ENCODE results near the gene NEURL3. TPM values are rescaled to one million over a fixed set of nuclear protein-coding genes. Genes with fewer than 3 reads are reported as not detected.

Gene NEURL3
- total and polyA plus RNA-seq, 2 donors from 2014 or later, result 3.2 to 11.1 TPM

- H3K36me3 ChIP-seq (ENCODE audit: control insufficient read depth in 2 of 3, insufficient read depth in 3 of 3, low read length in 3 of 3), result no peaks in the 10 kb centered on the region
- intact Hi-C loops (cut with DNase I), result no loop called here
Observed at GRCh38 chr2:96546797-96547196, 41.6 kb upstream of the NEURL3 start.

GRCh38 chr2:96546321-96546720 is 41.2 kb upstream of the NEURL3 start:
- no peaks in the 10 kb centered on the region for H3K9me3 ChIP-seq (ENCODE audit: control insufficient read depth in 2 of 3, insufficient read depth in 1 of 3, low read length in 3 of 3)
- intact Hi-C loops (cut with DNase I), result no loop called here
- H3K4me1 ChIP-seq (ENCODE audit: control insufficient read depth in 2 of 3, insufficient read depth in 2 of 3, low read depth in 1 of 3, low read length in 3 of 3), result no peaks in the 10 kb centered on the region
- H3K4me3 ChIP-seq (ENCODE audit: low read length in 3 of 3), result no peak overlapping the region
- H3K27ac ChIP-seq (ENCODE audit: low read depth in 2 of 2, low read length in 2 of 2), result no peak overlapping the region
- FAIRE-seq (no peak), DNase-seq (no peak)
- no peak overlapping the region for H3K9ac ChIP-seq (ENCODE audit: low read length in 3 of 3)
- no peaks in the 10 kb centered on the region for H3K27me3 ChIP-seq (ENCODE audit: control insufficient read depth, insufficient read depth, low read length)
- H3K36me3 ChIP-seq (ENCODE audit: control insufficient read depth in 2 of 3, insufficient read depth in 3 of 3, low read length in 3 of 3), result no peaks in the 10 kb centered on the region
- no peak for TF ChIP-seq CTCF (IDR thresholded peaks at IDR 0.05; ENCODE audit: borderline replicate concordance, extremely low read depth, insufficient read depth)

More at GRCh38 chr2:96546797-96547196, 41.6 kb upstream of the NEURL3 start:
- Histone ChIP-seq H3K4me1 (ENCODE audit: control insufficient read depth in 2 of 3, insufficient read depth in 2 of 3, low read depth in 1 of 3, low read length in 3 of 3) (no peaks in the 10 kb centered on the region), H3K4me3 (ENCODE audit: low read length in 3 of 3) (no peak overlapping the region), H3K9me3 (ENCODE audit: control insufficient read depth in 2 of 3, insufficient read depth in 1 of 3, low read length in 3 of 3) (no peaks in the 10 kb centered on the region), H3K27ac (ENCODE audit: low read depth in 2 of 2, low read length in 2 of 2) (no peak overlapping the region), H3K27me3 (ENCODE audit: control insufficient read depth, insufficient read depth, low read length) (no peaks in the 10 kb centered on the region), H3K9ac (ENCODE audit: low read length in 3 of 3) (no peak overlapping the region)
- no peak for DNase-seq
- no peak for TF ChIP-seq CTCF (IDR thresholded peaks at IDR 0.05; ENCODE audit: borderline replicate concordance, extremely low read depth, insufficient read depth)
- no peak for FAIRE-seq

GRCh38 chr2:96542357-96542977 is 37.3 kb upstream of the NEURL3 start:
- DNase-seq (no peak), FAIRE-seq (no peak)
- Histone ChIP-seq H3K9me3 (ENCODE audit: control insufficient read depth in 2 of 3, insufficient read depth in 1 of 3, low read length in 3 of 3) (no peaks in the 10 kb centered on the region), H3K27me3 (ENCODE audit: control insufficient read depth, insufficient read depth, low read length) (no peaks in the 10 kb centered on the region), H3K36me3 (ENCODE audit: control insufficient read depth in 2 of 3, insufficient read depth in 3 of 3, low read length in 3 of 3) (no peaks in the 10 kb centered on the region), H3K4me3 (ENCODE audit: low read length in 3 of 3) (no peak overlapping the region), H3K4me1 (ENCODE audit: control insufficient read depth in 2 of 3, insufficient read depth in 2 of 3, low read depth in 1 of 3, low read length in 3 of 3) (peaks cover 0 to 3% (median 0%) of the 10 kb centered on the region in 3 donors), H3K9ac (ENCODE audit: low read length in 3 of 3) (no peak overlapping the region), H3K27ac (ENCODE audit: low read depth in 2 of 2, low read length in 2 of 2) (no peak overlapping the region)
- intact Hi-C loops (cut with DNase I), result no loop called here
- TF ChIP-seq CTCF (IDR thresholded peaks at IDR 0.05; ENCODE audit: borderline replicate concordance, extremely low read depth, insufficient read depth), result no peak
